Progenitor cell of endocrine pancreas (in vitro differentiated cells): ENCODE results near the gene SOCS1. TPM values are rescaled to one million over a fixed set of nuclear protein-coding genes. Genes with fewer than 3 reads are reported as not detected.

ENCODE experiments used
- DNase-seq: peaks from one replicate; pipeline ENCODE4 v3.0.0; 2021; ENCODE audit warnings: low spot score; ENCODE audit not compliant: unreplicated experiment
- H3K27ac Mint-ChIP-seq: 2 replicates; pipeline ENCODE4 v1.8.0; 2021; ENCODE audit warnings: mild to moderate bottlenecking, moderate library complexity, mixed read lengths
- H3K27me3 Mint-ChIP-seq: 2 replicates; pipeline ENCODE4 v1.8.0; 2021; ENCODE audit warnings: mixed read lengths
- H3K36me3 Mint-ChIP-seq: 2 replicates; pipeline ENCODE4 v1.8.0; 2022; ENCODE audit warnings: mixed read lengths; ENCODE audit not compliant: insufficient read depth
- H3K4me1 Mint-ChIP-seq: 2 replicates; pipeline ENCODE4 v1.8.0; 2021; ENCODE audit warnings: low read depth, mixed read lengths
- H3K4me3 Mint-ChIP-seq: 2 replicates; pipeline ENCODE4 v1.8.0; 2021; ENCODE audit warnings: low read depth, mild to moderate bottlenecking, moderate library complexity, mixed read lengths
- H3K9me3 Mint-ChIP-seq: 2 replicates; pipeline ENCODE4 v1.8.0; 2021; ENCODE audit warnings: low read depth, mixed read lengths
- CTCF ChIP-seq: fragments of 200-600 bp; sonication (generic); IDR thresholded peaks from one replicate; pipeline ENCODE4 v1.5.0; 2021; ENCODE audit warnings: antibody characterized with exemption, mild to moderate bottlenecking; ENCODE audit not compliant: unreplicated experiment
- total RNA-seq: library from RNA; stranded (reverse); gene quantifications from 2 replicates; pipeline ENCODE4 v1.2.1, GENCODE V29; 2021

SOCS1 gene
- total RNA-seq, 1 donor from 2014 or later = 6.6 TPM

DNA sequence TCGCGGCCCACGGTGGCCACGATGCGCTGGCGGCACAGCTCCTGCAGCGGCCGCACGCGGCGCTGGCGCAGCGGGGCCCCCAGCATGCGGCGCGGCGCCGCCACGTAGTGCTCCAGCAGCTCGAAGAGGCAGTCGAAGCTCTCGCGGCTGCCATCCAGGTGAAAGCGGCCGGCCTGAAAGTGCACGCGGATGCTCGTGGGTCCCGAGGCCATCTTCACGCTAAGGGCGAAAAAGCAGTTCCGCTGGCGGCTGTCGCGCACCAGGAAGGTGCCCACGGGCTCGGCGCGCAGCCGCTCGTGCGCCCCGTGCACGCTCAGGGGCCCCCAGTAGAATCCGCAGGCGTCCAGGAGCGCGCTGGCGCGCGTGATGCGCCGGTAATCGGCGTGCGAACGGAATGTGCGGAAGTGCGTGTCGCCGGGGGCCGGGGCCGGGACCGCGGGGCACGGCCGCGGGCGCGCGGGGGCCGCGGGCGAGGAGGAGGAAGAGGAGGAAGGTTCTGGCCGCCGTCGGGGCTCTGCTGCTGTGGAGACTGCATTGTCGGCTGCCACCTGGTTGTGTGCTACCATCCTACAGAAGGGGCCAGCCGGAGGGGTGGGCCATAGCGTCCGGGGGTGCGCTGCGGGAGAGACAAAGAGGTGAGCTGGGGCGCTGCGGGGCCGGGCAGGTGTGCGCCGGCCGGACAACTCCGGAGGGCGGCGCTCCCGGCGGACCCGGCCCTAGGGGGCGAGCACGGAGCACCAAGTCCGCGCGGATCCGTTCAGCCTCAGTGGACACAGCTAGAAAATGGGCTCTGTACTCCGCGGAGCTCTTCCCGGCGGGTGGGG, 879 bp downstream of the SOCS1 start:
- Mint-ChIP-seq H3K4me3 (peak overlapping the region; percentile 73), H3K9me3 (no peaks in the 10 kb centered on the region), H3K27me3 (peaks cover 3% of the 10 kb centered on the region), H3K27ac (no peak overlapping the region), H3K4me1 (peaks cover 11% of the 10 kb centered on the region), H3K36me3 (peaks cover 2% of the 10 kb centered on the region)
- TF ChIP-seq CTCF = peak; percentile 43
- DNase-seq = peak; percentile 42

DNA sequence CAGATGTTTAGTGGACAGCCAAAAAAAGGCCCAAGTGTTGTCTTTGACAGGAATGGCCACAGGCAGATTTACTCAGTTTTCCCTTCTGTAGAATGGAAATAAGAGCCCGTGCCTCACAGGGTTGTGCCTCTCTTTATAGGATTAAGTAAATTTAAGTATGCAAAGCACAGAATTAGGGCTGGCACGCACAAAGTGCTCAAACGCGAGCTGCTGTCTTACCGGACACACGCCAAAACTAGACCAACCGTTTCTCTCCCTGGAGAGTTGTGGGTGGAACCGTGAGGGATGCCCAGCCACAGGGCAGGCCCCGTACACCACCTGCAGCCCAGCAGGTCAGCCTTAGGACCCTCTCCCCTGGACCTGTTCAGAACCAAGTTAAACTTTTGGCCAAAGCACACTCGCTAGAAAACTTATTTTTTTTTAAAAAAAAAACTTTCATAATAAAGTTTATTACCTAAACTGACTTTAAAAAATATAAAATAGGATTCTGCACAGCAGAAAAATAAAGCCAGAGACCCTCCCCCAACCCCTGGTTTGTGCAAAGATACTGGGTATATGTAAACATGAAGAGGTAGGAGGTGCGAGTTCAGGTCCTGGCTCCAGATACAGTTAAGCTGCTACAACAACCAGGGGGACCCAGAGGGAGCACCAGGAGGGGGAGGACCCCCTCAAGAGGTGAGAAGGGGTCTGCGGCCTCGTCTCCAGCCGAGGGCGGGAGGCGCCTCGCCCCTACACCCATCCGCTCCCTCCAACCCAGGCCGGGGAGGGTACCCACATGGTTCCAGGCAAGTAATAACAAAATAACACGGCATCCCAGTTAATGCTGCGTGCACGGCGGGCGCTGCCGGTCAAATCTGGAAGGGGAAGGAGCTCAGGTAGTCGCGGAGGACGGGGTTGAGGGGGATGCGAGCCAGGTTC, 1.8 kb downstream of the SOCS1 start:
- no peak for DNase-seq
- Mint-ChIP-seq H3K9me3 (no peaks in the 10 kb centered on the region), H3K4me1 (peaks cover 7% of the 10 kb centered on the region), H3K36me3 (peaks cover 2% of the 10 kb centered on the region), H3K27me3 (no peaks in the 10 kb centered on the region), H3K4me3 (peak overlapping the region; percentile 73), H3K27ac (no peak overlapping the region)
- TF ChIP-seq CTCF = no peak

DNA sequence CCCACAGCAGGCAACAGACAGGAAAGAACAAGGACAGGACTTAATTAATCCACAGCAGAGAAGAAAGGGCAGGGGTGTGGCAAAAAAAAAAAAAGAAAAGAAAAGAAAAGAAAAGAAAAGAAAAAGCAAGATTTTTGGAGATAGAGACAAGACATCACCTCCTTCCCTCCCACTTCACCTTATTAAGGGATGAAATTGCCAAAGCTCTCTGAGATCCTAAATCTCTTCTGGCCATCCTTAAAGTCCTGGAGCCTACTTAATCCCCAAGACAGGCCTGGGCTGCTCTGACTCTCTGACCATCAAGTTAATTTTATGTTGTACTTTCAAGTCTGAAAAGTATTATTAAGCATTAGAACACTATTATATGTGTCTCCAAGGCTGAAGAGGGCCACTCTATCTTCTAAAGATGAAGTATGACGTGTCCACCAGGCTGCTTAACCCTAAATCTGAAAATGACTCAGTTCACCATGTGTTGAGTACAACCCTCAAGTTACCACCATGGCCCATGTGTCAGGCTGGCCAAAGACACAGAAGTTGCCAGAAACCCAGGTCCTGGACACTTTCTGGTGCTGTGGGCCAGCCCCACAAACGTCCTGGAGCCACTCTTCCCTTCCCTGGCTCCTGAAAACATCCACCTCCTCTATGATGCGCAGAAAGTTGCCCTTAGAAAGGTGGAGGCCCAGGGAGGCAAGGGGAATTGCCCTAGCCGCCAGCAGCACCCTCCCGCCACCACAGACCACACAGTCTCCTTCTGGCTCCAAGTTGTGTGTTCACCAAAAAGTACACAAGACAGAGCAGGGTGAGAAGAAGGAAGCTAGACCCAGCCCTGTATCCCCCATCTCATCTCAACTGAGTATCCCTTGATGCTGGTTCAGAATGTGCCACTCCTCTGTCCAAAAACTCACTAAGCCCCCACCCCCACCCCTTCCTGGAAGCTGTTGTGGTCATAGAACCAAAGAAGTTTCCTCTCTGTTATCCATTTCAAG, 2.7 kb downstream of the SOCS1 start:
- H3K27me3 Mint-ChIP-seq = no peaks in the 10 kb centered on the region
- no peak for TF ChIP-seq CTCF
- peaks cover 7% of the 10 kb centered on the region for H3K4me1 Mint-ChIP-seq
- peaks cover 2% of the 10 kb centered on the region for H3K36me3 Mint-ChIP-seq
- H3K27ac Mint-ChIP-seq = peak overlapping the region; percentile 59
- peak overlapping the region; percentile 56 for H3K4me3 Mint-ChIP-seq
- no peak for DNase-seq
- no peaks in the 10 kb centered on the region for H3K9me3 Mint-ChIP-seq

DNA sequence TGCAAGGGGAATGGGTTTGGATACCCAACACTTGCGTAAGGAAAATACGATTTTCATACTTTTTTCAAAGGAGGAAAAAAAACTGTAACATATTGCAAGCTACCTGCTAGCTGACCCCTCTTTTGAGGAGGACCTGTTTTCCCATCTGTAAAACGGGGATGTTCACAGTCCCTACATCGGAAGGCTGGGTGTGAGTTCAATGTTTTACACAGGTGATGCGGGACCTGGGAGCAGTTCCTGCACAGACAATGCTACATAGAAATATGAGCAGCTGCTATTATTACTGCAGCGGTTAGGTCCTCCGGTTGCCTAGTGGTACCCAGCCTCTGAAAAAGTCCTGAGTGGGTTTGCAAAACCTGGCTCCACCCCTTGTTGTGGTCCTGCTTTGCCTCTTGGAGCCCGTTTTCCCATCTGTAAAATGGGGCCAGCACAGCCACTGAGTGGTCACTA, 3.5 kb downstream of the SOCS1 start:
- no peak overlapping the region for H3K27ac Mint-ChIP-seq
- H3K27me3 Mint-ChIP-seq = no peaks in the 10 kb centered on the region
- H3K9me3 Mint-ChIP-seq = no peaks in the 10 kb centered on the region
- H3K36me3 Mint-ChIP-seq = peaks cover 2% of the 10 kb centered on the region
- no peak overlapping the region for H3K4me3 Mint-ChIP-seq
- H3K4me1 Mint-ChIP-seq = peaks cover 6% of the 10 kb centered on the region
- no peak for DNase-seq
- no peak for TF ChIP-seq CTCF
